Measurements from ENCODE around the gene SLK.

GRCh38 chr10:104040862-104041789 lies 74.2 kb downstream of the SLK start:
- no peak for TF ChIP-seq EZH2 (IDR thresholded peaks at IDR 0.05; ENCODE audit: borderline replicate concordance, low read depth, low read length, poor library complexity, severe bottlenecking)
- no peak for TF ChIP-seq CTCF (conservative IDR thresholded peaks at IDR 0.05; ENCODE audit: low read depth, low read length)
